ENCODE data around the gene IGFBPL1.

GRCh38 chr9:38374847-38375571, 49.2 kb downstream of the IGFBPL1 start:
- TF ChIP-seq CTCF (IDR thresholded peaks at IDR 0.05): no peak
- TF ChIP-seq POLR2A (IDR thresholded peaks at IDR 0.05): no peak
- TF ChIP-seq POLR2AphosphoS5 (IDR thresholded peaks at IDR 0.05): no peak
